Measurements from ENCODE around the gene ABCD2. TPM values are rescaled to one million over a fixed set of nuclear protein-coding genes. Genes with fewer than 3 reads are reported as not detected.
A peak's percentile ranks its signal among the peaks of the same experiment; 100 is the strongest.
"Not testable (repeated sequence)": the region's sequence is repeated elsewhere in the genome, so short reads cannot be mapped to it uniquely, and the experiment has no call there.

Gene ABCD2
- total RNA-seq, 1 donor from 2014 or later = 5.8 TPM

GRCh38 chr12:39623160-39623559 lies 3.6 kb upstream of the ABCD2 start:
- peaks cover 39% of the 10 kb centered on the region for H3K4me1 Mint-ChIP-seq (ENCODE audit: low read depth)
- not testable (repeated sequence) for H3K9me3 Mint-ChIP-seq; DNase-seq (ENCODE audit: low spot score); H3K27me3 Mint-ChIP-seq (ENCODE audit: low read depth); H3K4me3 Mint-ChIP-seq (ENCODE audit: low read depth)
- peaks cover 10% of the 10 kb centered on the region for H3K36me3 Mint-ChIP-seq (ENCODE audit: low read depth)
- intact Hi-C loops (cut with micrococcal nuclease) = loop anchor here (5.0 to 10.0 kb wide), 2 partner anchors 39 to 522 kb away; no protein-coding TSS in a partner anchor
- peak overlapping the region; percentile 94 for H3K27ac Mint-ChIP-seq

- Mint-ChIP-seq H3K4me3 (ENCODE audit: low read depth) (no peak overlapping the region), H3K27ac (peak overlapping the region; percentile 94), H3K4me1 (ENCODE audit: low read depth) (peaks cover 34% of the 10 kb centered on the region), H3K36me3 (ENCODE audit: low read depth) (peaks cover 13% of the 10 kb centered on the region), H3K27me3 (ENCODE audit: low read depth) (no peaks in the 10 kb centered on the region), H3K9me3 (peaks cover 4% of the 10 kb centered on the region)
- DNase-seq (ENCODE audit: low spot score) = no peak
- intact Hi-C loops (cut with micrococcal nuclease) = loop anchor here (5.0 to 10.0 kb wide), 2 partner anchors 40 to 522 kb away; no protein-coding TSS in a partner anchor
Measured at GRCh38 chr12:39622306-39622705, 2.7 kb upstream of the ABCD2 start.

GRCh38 chr12:39621670-39622069 lies 2.1 kb upstream of the ABCD2 start:
- Mint-ChIP-seq H3K4me3 (ENCODE audit: low read depth) (peak overlapping the region; percentile 82), H3K36me3 (ENCODE audit: low read depth) (peaks cover 13% of the 10 kb centered on the region), H3K27ac (peak overlapping the region; percentile 94), H3K9me3 (peaks cover 4% of the 10 kb centered on the region), H3K27me3 (ENCODE audit: low read depth) (no peaks in the 10 kb centered on the region), H3K4me1 (ENCODE audit: low read depth) (peaks cover 31% of the 10 kb centered on the region)
- intact Hi-C loops (cut with micrococcal nuclease) = loop anchor here (1.0 to 10.0 kb wide), 8 partner anchors 41 to 715 kb away; partner anchors contain the start of gene SLC2A13
- no peak for DNase-seq (ENCODE audit: low spot score)

GRCh38 chr12:39620659-39621658 lies 1.4 kb upstream of the ABCD2 start:
- no peak overlapping the region for H3K27ac Mint-ChIP-seq
- DNase-seq (ENCODE audit: low spot score) = peak; percentile 54
- peaks cover 4% of the 10 kb centered on the region for H3K9me3 Mint-ChIP-seq
- H3K4me1 Mint-ChIP-seq (ENCODE audit: low read depth) = peaks cover 28% of the 10 kb centered on the region
- no peaks in the 10 kb centered on the region for H3K27me3 Mint-ChIP-seq (ENCODE audit: low read depth)
- intact Hi-C loops (cut with micrococcal nuclease) = loop anchor here (1.0 to 10.0 kb wide), 11 partner anchors 7 to 714 kb away; partner anchors contain the start of genes KIF21A and SLC2A13
- peak overlapping the region; percentile 82 for H3K4me3 Mint-ChIP-seq (ENCODE audit: low read depth)
- peaks cover 13% of the 10 kb centered on the region for H3K36me3 Mint-ChIP-seq (ENCODE audit: low read depth)

GRCh38 chr12:39619316-39619659 lies 315 bp downstream of the ABCD2 start:
- Mint-ChIP-seq H3K27me3 (ENCODE audit: low read depth) (no peaks in the 10 kb centered on the region), H3K4me3 (ENCODE audit: low read depth) (no peak overlapping the region), H3K36me3 (ENCODE audit: low read depth) (peaks cover 12% of the 10 kb centered on the region), H3K4me1 (ENCODE audit: low read depth) (peaks cover 29% of the 10 kb centered on the region), H3K27ac (no peak overlapping the region), H3K9me3 (no peaks in the 10 kb centered on the region)
- peak; percentile 32 for DNase-seq (ENCODE audit: low spot score)
- intact Hi-C loops (cut with micrococcal nuclease) = loop anchor here (1.0 kb wide), 1 partner anchor 73 kb away; no protein-coding TSS in a partner anchor

- Mint-ChIP-seq H3K4me1 (ENCODE audit: low read depth) (peaks cover 32% of the 10 kb centered on the region), H3K9me3 (no peaks in the 10 kb centered on the region), H3K36me3 (ENCODE audit: low read depth) (peaks cover 17% of the 10 kb centered on the region), H3K27ac (no peak overlapping the region), H3K27me3 (ENCODE audit: low read depth) (no peaks in the 10 kb centered on the region), H3K4me3 (ENCODE audit: low read depth) (no peak overlapping the region)
- no peak for DNase-seq (ENCODE audit: low spot score)
- intact Hi-C loops (cut with micrococcal nuclease) = loop anchor here (1.0 kb wide), 1 partner anchor 74 kb away; no protein-coding TSS in a partner anchor
Measured at GRCh38 chr12:39618701-39619100, 902 bp downstream of the ABCD2 start.

GRCh38 chr12:39617887-39618286 lies 1.7 kb downstream of the ABCD2 start:
- no peak for DNase-seq (ENCODE audit: low spot score)
- intact Hi-C loops (cut with micrococcal nuclease) = no loop called here
- H3K27ac Mint-ChIP-seq = no peak overlapping the region
- H3K4me3 Mint-ChIP-seq (ENCODE audit: low read depth) = no peak overlapping the region
- peaks cover 32% of the 10 kb centered on the region for H3K4me1 Mint-ChIP-seq (ENCODE audit: low read depth)
- no peaks in the 10 kb centered on the region for H3K9me3 Mint-ChIP-seq
- peaks cover 22% of the 10 kb centered on the region for H3K36me3 Mint-ChIP-seq (ENCODE audit: low read depth)
- H3K27me3 Mint-ChIP-seq (ENCODE audit: low read depth) = no peaks in the 10 kb centered on the region

- H3K4me3 Mint-ChIP-seq (ENCODE audit: low read depth) = peak overlapping the region; percentile 80
- peaks cover 25% of the 10 kb centered on the region for H3K36me3 Mint-ChIP-seq (ENCODE audit: low read depth)
- no peak overlapping the region for H3K27ac Mint-ChIP-seq
- intact Hi-C loops (cut with micrococcal nuclease) = no loop called here
- no peaks in the 10 kb centered on the region for H3K27me3 Mint-ChIP-seq (ENCODE audit: low read depth)
- no peaks in the 10 kb centered on the region for H3K9me3 Mint-ChIP-seq
- peaks cover 31% of the 10 kb centered on the region for H3K4me1 Mint-ChIP-seq (ENCODE audit: low read depth)
- DNase-seq (ENCODE audit: low spot score) = no peak
Measured at GRCh38 chr12:39616666-39617065, 2.9 kb downstream of the ABCD2 start.

GRCh38 chr12:39616251-39616650 lies 3.4 kb downstream of the ABCD2 start:
- Mint-ChIP-seq H3K9me3 (no peaks in the 10 kb centered on the region), H3K27me3 (ENCODE audit: low read depth) (no peaks in the 10 kb centered on the region), H3K4me3 (ENCODE audit: low read depth) (peak overlapping the region; percentile 80), H3K4me1 (ENCODE audit: low read depth) (peaks cover 33% of the 10 kb centered on the region), H3K27ac (peak overlapping the region; percentile 26), H3K36me3 (ENCODE audit: low read depth) (peaks cover 29% of the 10 kb centered on the region)
- DNase-seq (ENCODE audit: low spot score) = no peak
- intact Hi-C loops (cut with micrococcal nuclease) = no loop called here

- H3K4me1 Mint-ChIP-seq (ENCODE audit: low read depth) = peaks cover 44% of the 10 kb centered on the region
- peaks cover 50% of the 10 kb centered on the region for H3K36me3 Mint-ChIP-seq (ENCODE audit: low read depth)
- H3K27ac Mint-ChIP-seq = peak overlapping the region; percentile 54
- intact Hi-C loops (cut with micrococcal nuclease) = no loop called here
- H3K27me3 Mint-ChIP-seq (ENCODE audit: low read depth) = no peaks in the 10 kb centered on the region
- DNase-seq (ENCODE audit: low spot score) = no peak
- no peaks in the 10 kb centered on the region for H3K9me3 Mint-ChIP-seq
- peak overlapping the region; percentile 71 for H3K4me3 Mint-ChIP-seq (ENCODE audit: low read depth)
Measured at GRCh38 chr12:39613525-39613924, 6.1 kb downstream of the ABCD2 start.

- no peaks in the 10 kb centered on the region for H3K27me3 Mint-ChIP-seq (ENCODE audit: low read depth)
- DNase-seq (ENCODE audit: low spot score) = no peak
- intact Hi-C loops (cut with micrococcal nuclease) = no loop called here
- H3K27ac Mint-ChIP-seq = no peak overlapping the region
- peaks cover 42% of the 10 kb centered on the region for H3K4me1 Mint-ChIP-seq (ENCODE audit: low read depth)
- no peaks in the 10 kb centered on the region for H3K9me3 Mint-ChIP-seq
- peaks cover 54% of the 10 kb centered on the region for H3K36me3 Mint-ChIP-seq (ENCODE audit: low read depth)
- no peak overlapping the region for H3K4me3 Mint-ChIP-seq (ENCODE audit: low read depth)
Measured at GRCh38 chr12:39612250-39612649, 7.4 kb downstream of the ABCD2 start.

GRCh38 chr12:39611818-39612217 lies 7.8 kb downstream of the ABCD2 start:
- intact Hi-C loops (cut with micrococcal nuclease) = loop anchor here (1.0 kb wide), 1 partner anchor 8 kb away; no protein-coding TSS in a partner anchor
- no peak for DNase-seq (ENCODE audit: low spot score)
- H3K4me3 Mint-ChIP-seq (ENCODE audit: low read depth) = no peak overlapping the region
- H3K27ac Mint-ChIP-seq = no peak overlapping the region
- H3K36me3 Mint-ChIP-seq (ENCODE audit: low read depth) = peaks cover 59% of the 10 kb centered on the region
- peaks cover 43% of the 10 kb centered on the region for H3K4me1 Mint-ChIP-seq (ENCODE audit: low read depth)
- H3K27me3 Mint-ChIP-seq (ENCODE audit: low read depth) = no peaks in the 10 kb centered on the region
- no peaks in the 10 kb centered on the region for H3K9me3 Mint-ChIP-seq
